ENCODE data around the gene PCSK4. TPM values are rescaled to one million over a fixed set of nuclear protein-coding genes. Genes with fewer than 3 reads are reported as not detected.
A peak's percentile ranks its signal among the peaks of the same experiment; 100 is the strongest.

The PCSK4 gene
- total RNA-seq, 1 experiment from 2014 or later: 11.1 TPM

- H2AFZ ChIP-seq (ENCODE audit: low read depth, low read length, poor library complexity, severe bottlenecking): no peak within 1 kb of the TSS
- TF ChIP-seq ELF1 (IDR thresholded peaks at IDR 0.05; ENCODE audit: borderline replicate concordance, low read depth): no peak; the same call in 1 of the 2 replicates
- peak; percentile 76 for TF ChIP-seq EGR1 (IDR thresholded peaks at IDR 0.05; ENCODE audit: low read depth)
- no peak for TF ChIP-seq ATF3 (IDR thresholded peaks at IDR 0.05)
- TF ChIP-seq ZBTB33 (IDR thresholded peaks at IDR 0.05; ENCODE audit: extremely low read depth, insufficient replicate concordance, low read length): peak; percentile 97
- TF ChIP-seq EZH2 (IDR thresholded peaks at IDR 0.05): no peak
- no peak for TF ChIP-seq EZH2phosphoT487 (IDR thresholded peaks at IDR 0.05; ENCODE audit: borderline replicate concordance)
- TF ChIP-seq CTCF (IDR thresholded peaks at IDR 0.05 in 2 of 3, conservative IDR thresholded peaks at IDR 0.05 in 1 of 3; ENCODE audit: borderline replicate concordance in 1 of 3, insufficient read depth in 1 of 3, low read depth in 2 of 3, low read length in 2 of 3): peak; percentile 67 to 92 (median 79)
- TF ChIP-seq YY1 (IDR thresholded peaks at IDR 0.05; ENCODE audit: extremely low read depth, insufficient replicate concordance, low read depth, low read length): peak; percentile 84
- TF ChIP-seq POLR2A (IDR thresholded peaks at IDR 0.05; ENCODE audit: borderline replicate concordance, extremely low read depth, insufficient read depth, insufficient read length): peak; percentile 93
- peak; percentile 96 for TF ChIP-seq SIN3A (IDR thresholded peaks at IDR 0.05; ENCODE audit: low read depth)
- peak; percentile 84 for TF ChIP-seq TCF7L2 (IDR thresholded peaks at IDR 0.05; ENCODE audit: borderline replicate concordance, extremely low read depth, insufficient read depth, insufficient read length)
- TF ChIP-seq JUND (IDR thresholded peaks at IDR 0.05): no peak; the same call in 1 of the 2 replicates
- TF ChIP-seq MAX (IDR thresholded peaks at IDR 0.05): peak; percentile 95
- TF ChIP-seq SP1 (IDR thresholded peaks at IDR 0.05; ENCODE audit: low read depth): peak; percentile 87
- TF ChIP-seq SRF (IDR thresholded peaks at IDR 0.05; ENCODE audit: low read depth): no peak; the same call in 1 of the 2 replicates
- TF ChIP-seq REST (IDR thresholded peaks at IDR 0.05; ENCODE audit: low read depth): no peak
- no peak for TF ChIP-seq ZNF274 (IDR thresholded peaks at IDR 0.05; ENCODE audit: low read depth, low read length)
- TF ChIP-seq RAD21 (IDR thresholded peaks at IDR 0.05; ENCODE audit: low read depth): peak; percentile 9; the same call in 1 of the 2 replicates
Observed at GRCh38 chr19:1438035-1438932, 51.9 kb downstream of the PCSK4 start, which contains the start of gene RPS15. TSS of gene RPS15 (plus strand) at chr19:1438396. CDS start at chr19:1438426, 30 bp downstream.

More at GRCh38 chr19:1438035-1438932, 51.9 kb downstream of the PCSK4 start, which contains the start of gene RPS15:
- Histone ChIP-seq H3K4me1 (ENCODE audit: control insufficient read depth in 1 of 2, insufficient read depth in 2 of 2, low read length in 2 of 2) (peaks cover 42 to 60% of the 10 kb centered on the region in 2 experiments), H3K4me2 (ENCODE audit: low read length) (peak within 1 kb of the TSS; percentile 93), H3K4me3 (replicated peaks in 1 of 2; ENCODE audit: low read depth in 1 of 2, low read length in 2 of 2) (peak within 1 kb of the TSS; percentile 76 to 96), H3K9me3 (ENCODE audit: control insufficient read depth in 1 of 2, insufficient read depth in 1 of 2, low read depth in 1 of 2, low read length in 2 of 2) (no peaks in the 10 kb centered on the region), H3K9ac (ENCODE audit: low read length) (peak within 1 kb of the TSS; percentile 98), H3K27ac (ENCODE audit: low read depth, low read length) (peak within 1 kb of the TSS; percentile 82), H3K36me3 (ENCODE audit: control insufficient read depth in 1 of 2, insufficient read depth in 2 of 2, low read length in 2 of 2) (peaks cover 19 to 49% of the 10 kb centered on the region in 2 experiments), H3K9me2 (ENCODE audit: insufficient read depth) (no peaks in the 10 kb centered on the region), H3K79me2 (ENCODE audit: insufficient read depth, low read length) (peaks cover 48% of the 10 kb centered on the region), H4K20me1 (ENCODE audit: insufficient read depth) (peaks cover 21% of the 10 kb centered on the region; the same call in 1 of the 2 replicates), H3K27me3 (ENCODE audit: insufficient read depth, low read length) (no peaks in the 10 kb centered on the region)
- POLR2A ChIA-PET: no interaction called here
- TSS peak; percentile 74 for BruUV-seq (replicated peaks)
- intact Hi-C loops (cut with micrococcal nuclease): no loop called here
- ATAC-seq (peak; percentile 86), DNase-seq (ENCODE audit: low read depth, low spot score) (peak; percentile 90)
- CTCF ChIA-PET: no interaction called here
- RAD21 ChIA-PET (ENCODE audit: low non-redundant PET in 1 of 2, low total read pairs in 2 of 2, uncharacterized antibody in 2 of 2, unreplicated experiment in 2 of 2): no interaction called here
